Ammon's horn (tissue), 1 donor: ENCODE measurements around the gene DTWD1.
"Not testable (repeated sequence)": the region's sequence is repeated elsewhere in the genome, so short reads cannot be mapped to it uniquely, and the experiment has no call there.

Source experiments
- DNase-seq: peaks from one replicate; pipeline ENCODE4 v3.0.0-alpha.2; 2016; ENCODE audit warnings: low spot score

Gene DTWD1

GRCh38 chr15:49620658-49621368 is at the start of gene DTWD1, which contains the start of gene FAM227B:
Gene DTWD1, plus strand, starts transcription at chr15:49621048. Its CDS starts 4,120 bp downstream, at chr15:49625168.
Gene FAM227B, minus strand, starts transcription at chr15:49620818. Its CDS starts 5,647 bp downstream, at chr15:49615171.
- DNase-seq = peak; percentile 98

DNA sequence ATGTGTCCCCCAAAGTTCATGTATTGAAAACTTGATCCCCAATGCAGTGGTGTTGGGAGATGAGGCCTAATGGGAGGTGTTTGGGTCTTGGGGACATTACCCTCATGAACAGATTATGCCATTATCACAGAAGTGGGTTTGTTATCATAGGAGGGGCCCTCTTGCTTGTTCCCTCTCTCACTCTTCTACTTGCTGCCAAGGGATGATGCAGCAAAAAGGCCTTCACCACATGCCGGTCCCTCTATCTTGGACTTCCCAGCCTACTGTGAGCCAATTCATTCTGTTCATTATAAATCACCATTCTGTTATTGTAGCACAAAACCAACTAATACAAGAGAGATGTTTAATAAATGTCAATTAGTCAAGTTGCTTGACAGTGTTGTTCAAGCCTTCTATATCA is 47.4 kb upstream of the DTWD1 start:
- DNase-seq = no peak

- no peak for DNase-seq
Measured at GRCh38 chr15:49589030-49589429, 31.8 kb upstream of the DTWD1 start.

DNA sequence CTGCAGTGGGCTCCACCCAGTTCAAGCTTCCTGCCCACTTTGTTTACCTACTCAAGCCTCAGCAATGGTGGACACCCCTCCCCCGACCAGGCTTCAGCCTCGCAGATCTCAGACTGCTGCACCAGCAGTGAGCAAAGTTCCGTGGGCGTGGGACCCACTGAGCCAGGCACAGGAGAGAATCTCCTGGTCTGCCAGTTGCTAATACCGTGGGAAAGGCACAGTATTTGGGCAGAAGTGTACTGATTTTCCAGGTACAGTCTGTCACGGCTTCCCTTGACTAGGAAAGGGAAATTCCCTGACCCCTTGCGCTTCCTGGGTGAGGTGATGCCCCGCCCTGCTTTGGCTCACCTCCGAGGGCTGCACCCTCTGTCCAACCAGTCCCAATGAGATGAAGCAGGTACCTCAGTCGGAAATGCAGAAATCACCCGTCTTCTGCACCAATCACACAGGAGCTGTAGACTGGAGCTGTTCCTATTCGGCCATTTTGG is 28.0 kb upstream of the DTWD1 start:
- not testable (repeated sequence) for DNase-seq

DNA sequence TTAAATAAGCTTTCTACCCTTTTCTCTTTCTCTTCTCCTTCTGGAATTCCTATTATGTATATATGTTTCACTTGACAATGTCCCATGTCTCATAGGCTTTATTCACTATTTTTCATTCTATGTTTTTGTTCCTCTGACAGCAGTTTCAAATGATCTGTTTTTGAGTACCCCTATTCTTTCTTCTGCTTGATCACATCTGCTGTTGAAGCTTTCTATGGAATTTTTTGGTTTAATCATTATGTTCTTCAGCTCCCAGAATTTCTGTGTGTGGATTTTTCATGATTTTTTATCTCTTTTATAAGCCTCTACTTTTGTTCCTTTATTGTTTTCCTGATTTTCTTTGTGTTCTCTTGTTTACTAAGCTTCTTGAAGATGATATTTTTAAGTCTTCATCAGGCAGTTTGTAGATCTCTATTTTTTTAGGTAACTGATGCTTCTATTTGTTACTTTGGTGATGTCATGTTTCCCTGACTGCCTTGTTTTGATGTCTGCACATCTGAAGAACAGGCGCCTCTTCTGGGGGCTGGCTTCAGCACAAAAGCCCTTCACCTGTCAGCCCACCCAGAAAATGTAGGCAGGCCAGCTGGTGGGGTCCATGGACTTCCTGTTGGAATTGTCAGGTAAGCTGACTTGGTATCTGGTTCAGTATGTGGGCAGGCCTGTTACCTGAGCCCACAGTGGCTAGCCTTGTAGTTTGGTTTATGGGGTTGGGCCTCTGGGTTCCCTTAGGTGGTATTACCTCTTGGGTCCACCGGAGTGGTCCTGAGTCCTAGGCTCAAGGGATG is 16.0 kb upstream of the DTWD1 start:
- DNase-seq = no peak

DNA sequence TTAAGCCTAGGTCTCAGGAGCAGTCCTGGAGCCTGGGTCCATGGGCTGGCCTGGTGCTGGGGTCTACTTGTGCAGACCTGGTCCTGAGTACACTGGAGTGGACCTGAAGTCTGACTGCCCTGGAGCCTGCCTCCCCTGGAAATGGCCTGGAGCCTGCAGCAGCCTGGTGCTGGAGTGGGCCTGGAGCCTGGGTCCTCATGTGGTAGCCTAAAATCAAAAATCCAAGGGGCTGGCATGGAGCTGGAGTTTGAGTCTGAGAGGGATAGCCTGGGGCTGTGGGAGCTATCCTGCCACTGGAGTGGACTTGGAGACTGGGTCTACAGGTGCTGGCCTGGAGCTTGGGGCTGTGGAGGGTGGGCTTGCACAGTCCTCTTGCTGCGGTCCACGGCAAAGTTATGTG is 15.3 kb upstream of the DTWD1 start:
- DNase-seq = no peak

DNA sequence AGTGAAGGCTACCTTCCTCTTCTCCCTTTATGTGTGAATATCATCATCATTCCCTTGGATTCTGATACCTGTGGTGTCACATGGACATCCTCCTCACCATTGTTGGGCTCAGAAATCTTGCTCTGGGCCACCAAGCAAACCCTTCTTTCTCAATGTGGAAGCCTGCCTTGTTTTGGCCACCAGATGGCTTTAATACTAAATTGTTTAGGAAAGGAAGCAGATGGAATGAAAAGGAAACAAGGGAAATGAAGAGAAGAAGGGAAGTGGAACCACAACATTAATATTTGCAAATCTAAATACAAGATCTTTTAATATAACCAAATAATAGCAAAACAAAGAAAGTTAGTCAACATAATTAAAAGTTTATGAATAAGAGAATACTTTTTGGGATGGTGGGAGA is 14.3 kb upstream of the DTWD1 start:
- no peak for DNase-seq

DNA sequence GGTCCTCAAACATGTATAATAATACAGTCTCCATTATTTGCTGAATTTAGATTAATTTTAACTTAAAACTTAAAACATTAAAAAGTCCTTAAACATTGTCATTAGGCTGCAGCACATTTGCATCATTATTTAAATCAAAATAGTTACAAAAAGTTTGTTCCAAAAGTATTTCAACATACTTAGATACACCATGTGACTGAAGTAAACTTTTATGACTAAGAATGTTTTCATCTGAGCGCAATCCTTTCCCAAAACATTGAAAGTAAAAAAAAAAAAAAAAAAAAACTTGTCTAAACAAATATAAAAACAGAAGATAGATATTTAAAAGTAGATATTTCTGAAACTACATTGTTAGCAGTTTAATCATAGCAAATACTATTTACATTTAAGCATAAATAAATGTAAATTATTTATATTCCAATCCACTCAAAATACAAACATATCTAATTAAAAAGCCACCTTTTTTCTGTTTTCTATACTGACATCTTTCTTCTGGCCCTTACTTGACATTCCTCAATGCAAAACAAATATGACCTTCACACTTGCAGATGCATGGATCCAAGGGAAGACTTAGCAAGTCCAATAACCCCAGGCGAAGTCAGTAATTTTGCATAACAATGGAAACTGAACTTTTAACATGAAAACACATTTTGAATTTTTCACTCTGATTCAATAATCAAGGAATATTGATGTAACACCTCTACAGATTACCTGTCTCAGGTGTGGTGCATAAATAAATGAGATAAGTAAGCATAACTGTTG is 10.5 kb upstream of the DTWD1 start:
- no peak for DNase-seq

- not testable (repeated sequence) for DNase-seq
Measured at GRCh38 chr15:49612240-49612639, 8.6 kb upstream of the DTWD1 start.

DNA sequence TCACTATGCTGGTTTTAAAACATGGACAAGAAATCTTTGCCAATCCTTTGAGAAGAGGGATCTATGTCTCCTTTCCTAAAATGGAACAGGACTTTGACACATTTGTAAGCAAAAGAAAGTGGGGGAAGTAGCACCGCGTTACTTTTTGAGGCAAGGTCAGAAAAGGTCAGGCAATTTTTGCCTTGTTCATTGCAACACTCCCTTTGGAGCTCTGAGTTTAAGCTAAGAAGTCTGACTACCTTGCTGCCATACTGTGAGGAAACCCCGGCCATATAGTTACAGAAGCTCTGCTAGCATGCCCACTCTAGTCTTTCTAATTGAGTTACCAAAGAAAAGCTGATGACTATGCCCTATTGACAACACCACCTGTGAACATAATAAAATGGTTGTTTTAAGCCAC is 1.6 kb upstream of the DTWD1 start:
- no peak for DNase-seq

DNA sequence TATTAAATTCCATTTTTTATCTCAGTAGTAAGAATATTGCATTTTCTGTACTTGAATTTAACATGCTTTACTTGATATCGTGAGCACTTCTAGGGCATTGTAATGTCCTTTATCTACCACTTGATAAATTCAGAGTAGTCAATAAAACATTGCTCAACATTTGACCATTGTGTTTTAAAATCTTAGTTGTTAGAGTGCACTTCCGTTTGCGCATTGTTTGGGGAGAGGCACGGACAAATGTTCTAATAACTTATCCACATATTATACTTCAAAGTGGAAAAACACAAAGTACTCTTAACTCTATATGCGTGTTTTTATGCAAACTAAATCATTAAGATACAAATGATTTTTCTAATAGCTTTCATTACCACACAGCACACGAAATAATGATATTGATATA is 649 bp upstream of the DTWD1 start:
- DNase-seq = peak; percentile 24

DNA sequence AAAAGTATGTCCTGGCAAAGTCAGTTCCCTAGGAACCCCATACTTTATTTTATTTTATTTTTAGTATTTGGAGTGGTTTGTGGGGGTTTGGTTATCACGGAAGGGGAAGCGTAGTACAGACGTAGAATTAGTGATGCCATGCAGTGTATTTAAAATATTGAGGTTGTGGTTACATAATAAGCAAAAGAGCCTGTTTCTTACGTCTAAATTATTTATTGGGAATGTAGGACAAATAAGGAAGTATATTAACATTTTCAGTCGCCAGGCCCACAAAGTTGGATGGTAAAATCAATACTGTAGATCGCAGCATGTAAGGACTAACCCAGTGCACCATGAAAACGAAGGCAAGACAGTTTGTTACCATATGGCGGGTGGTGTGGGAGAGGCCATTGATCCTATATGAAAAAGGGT is 558 bp downstream of the DTWD1 start:
- DNase-seq = no peak

DNA sequence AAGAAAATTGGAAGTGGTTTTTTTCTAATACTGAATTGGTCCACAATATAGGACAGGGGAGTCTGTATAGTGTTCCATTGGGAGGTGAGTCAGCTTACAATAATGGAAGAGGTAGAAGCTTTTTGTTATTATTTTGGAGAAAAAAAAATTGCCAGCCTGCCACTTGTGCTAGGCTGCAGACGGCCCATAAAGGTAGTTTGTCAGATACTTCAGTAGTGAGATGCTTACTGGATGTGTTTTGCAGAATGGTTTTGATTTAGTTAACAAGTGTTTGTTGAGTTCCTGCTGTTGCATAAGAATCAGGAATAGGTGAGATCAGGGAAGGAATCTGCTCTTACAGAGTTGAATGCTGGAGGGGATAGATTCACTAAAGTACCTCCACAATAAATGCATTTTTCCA is 1.0 kb downstream of the DTWD1 start:
- DNase-seq = no peak

- DNase-seq = no peak
Measured at GRCh38 chr15:49622561-49622960, 1.7 kb downstream of the DTWD1 start.

DNA sequence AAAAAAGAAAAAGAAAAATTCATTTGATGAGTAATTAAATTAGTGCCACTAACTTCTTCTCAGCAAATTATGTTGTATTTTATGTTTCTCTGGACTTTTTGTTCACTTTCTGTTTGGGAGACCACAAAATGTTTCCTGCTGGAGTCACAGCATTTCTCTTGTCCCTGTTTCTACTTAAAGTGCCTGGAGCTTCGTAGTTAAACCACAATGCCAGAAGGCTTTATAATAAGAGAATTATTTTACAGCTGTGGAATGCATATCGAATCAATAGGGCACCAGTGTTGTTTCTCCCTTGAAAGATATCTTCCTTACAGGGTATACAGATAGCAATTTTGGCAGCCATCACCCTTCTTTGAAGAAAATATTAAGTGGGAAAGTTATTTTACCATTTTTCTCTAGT is 3.2 kb downstream of the DTWD1 start:
- no peak for DNase-seq

DNA sequence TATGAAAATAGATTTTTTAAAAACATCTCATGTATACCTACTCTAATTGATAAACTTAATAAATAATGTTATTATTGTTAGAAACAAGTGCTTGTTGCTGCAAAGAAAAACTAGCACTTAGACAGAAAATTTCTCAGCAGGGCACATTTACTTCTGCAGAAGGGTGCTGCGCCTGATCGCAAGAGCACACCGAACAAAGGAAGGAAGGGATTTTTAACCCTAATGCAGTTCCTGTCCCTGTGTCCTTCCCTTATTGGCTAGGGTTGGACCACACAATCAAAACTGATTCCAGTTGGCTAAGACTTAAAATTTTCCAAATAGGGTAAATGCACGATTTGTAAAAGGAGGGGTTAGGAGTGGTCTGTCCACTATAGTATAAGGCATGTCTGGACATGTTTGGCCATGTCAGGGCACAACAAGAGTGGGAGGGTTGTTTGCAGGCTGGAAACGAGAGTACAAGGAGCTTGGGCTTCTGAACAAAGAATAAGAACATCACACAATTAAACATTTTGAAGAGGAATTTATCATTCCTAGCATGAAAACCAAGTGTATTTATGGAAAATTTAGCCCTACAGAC is 4.7 kb downstream of the DTWD1 start:
- no peak for DNase-seq

DNA sequence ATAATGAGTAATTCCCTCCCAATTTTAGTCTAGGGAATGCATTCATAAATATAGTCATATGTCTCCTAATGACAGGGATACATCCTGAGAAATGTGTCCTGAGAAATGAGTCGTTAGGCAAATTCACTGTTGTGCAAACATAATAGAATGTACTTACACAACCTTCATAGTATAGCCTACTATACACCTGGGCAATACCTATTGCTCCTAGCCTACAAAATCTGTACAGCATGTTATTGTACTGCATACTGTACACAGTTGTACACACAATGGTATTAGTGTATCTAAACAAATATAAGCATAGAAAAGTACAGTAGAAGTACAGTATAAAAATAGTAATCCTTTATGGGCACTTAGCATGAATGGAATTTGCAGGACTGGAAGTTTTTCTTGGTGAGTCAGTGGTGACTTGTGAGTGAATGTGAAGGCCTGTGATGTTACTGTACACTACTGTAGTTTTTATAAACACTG is 6.6 kb downstream of the DTWD1 start:
- DNase-seq = no peak

DNA sequence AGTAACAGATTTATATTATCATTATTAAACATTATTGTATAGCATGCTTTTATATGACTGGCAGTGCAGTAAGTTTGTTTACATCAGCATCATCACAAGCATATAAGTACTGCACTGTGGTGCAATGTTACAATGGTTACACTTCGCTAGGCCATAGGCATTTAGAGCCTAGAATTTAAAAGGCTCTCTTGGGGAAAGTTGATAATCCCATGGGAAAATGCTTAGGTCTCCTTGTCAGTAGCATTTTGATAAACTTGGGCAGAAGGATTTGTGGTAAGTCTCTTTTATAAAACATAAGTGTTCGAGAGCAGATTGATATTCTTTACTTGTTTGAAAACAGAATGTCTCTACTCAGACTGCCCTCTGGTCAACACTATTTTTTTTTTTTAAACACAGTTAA is 7.5 kb downstream of the DTWD1 start:
- DNase-seq = no peak

DNA sequence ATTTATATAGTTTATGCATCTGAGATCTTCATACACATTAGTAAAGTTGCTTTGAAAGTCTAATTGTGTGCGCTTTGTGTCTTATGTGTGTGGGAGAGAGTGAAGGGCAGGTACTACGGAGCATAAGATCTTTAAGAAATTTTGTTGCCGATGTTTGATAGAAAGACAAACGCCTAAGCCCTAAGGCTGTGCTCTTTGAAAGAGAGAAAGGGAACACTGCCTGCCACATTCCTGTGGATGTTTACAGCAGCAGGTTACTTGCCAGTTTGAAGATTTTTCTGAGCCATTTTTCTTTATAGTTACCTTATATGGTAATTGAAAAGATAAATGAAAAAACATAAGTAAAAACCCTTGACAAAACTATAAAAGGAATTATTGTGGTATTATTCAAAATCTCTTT is 17.0 kb downstream of the DTWD1 start:
- no peak for DNase-seq

DNA sequence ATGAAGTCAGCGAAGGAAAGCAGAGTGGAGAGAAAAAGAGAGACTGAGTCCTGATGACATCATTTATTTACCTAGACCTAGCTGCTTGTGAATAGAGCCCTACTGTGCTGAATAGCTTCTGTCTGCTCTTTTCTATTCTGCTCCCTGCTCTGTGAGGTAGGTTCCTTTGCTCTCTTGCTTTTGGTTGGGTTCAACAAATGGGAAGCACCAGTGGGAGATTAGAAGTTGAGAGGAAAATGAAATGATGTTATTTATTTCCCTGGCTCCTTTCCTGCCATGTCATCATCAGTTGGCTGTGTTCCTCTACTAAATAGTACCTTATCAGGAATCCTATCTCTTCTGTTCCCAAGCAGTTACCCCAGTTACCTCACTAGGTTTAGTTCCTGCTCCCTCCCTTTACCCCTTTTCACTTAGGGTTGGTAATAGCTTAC is 23.5 kb downstream of the DTWD1 start:
- DNase-seq = no peak

GRCh38 chr15:49645277-49645676 is 24.4 kb downstream of the DTWD1 start:
- no peak for DNase-seq

DNA sequence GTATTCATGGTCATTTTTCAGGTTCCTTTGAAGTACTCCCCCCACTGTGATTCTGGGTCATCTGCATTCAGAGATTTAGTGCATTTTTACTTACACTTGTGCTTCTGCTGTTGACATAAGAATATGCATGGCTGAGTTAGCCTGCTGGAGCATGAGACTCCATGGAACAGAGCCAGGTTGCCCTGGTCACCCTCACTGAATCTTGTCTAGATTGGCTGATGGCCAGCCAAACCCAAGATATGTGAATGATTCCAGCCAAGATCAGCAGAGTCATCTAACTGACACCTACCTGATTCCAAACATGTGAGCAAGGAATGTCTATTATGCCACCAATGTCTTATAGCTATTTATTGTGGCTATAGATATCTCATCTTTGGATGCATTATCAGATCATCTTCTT is 25.1 kb downstream of the DTWD1 start:
- no peak for DNase-seq
